ENCODE data around the gene CEBPB. TPM values are rescaled to one million over a fixed set of nuclear protein-coding genes. Genes with fewer than 3 reads are reported as not detected.
"Not testable (repeated sequence)": the region's sequence is repeated elsewhere in the genome, so short reads cannot be mapped to it uniquely, and the experiment has no call there.

CEBPB gene
- total RNA-seq, 2 experiments from 2014 or later: 28.8 to 32.0 TPM

DNA sequence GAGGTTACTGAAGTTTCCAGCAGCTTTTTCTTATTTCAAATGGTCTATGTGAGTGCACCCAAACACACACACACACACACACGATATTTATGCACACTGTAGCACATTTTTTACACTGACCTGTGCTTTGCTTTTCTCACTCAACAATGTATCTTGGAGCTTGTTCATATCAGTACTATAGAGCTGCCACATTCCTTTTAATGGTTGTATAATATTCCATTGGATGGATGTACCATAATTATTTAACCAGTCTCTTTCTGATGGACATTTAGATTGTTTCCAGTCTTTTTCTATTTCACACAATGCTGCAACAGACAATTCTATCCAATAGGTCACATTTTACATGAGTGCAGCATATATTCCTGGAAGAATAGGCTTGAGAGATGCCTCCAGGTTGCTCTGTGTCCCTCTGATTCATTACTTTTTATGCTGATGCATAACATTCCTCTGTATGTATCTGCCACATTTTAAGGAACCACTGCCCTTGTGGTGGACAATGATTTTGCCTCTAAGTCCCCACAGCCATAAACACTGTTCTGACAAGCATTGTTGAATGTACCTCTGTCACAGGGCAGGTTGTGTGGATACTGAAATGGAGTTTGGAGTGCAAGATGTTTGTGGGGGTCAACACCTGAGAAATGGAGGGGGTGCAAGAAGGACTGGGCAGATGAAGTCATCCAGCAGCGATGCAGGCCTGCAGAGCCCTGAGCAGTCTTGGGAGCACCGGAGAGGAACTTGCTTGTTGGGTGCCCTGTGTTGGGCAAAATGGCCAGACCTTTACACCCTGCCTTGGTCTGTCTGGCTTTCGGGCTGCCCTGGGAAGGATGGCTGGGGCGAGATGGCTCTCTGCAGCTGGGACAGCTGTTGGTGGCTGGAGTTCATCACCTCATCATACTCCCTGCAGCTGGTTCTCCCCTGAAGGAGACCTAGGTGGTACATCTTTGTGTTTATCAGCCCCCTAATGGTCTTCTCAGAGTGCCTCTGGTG, 13.6 kb downstream of the CEBPB start:
- ChIA-PET POLR2A (interaction anchor here (1.8 kb wide), 1 partner anchor 13 kb away, joined by 5 read pairs; the partner anchor contains the start of gene CEBPB), CTCF (no interaction called here)
- no peak overlapping the region for H3K27ac Mint-ChIP-seq
- H3K4me3 Mint-ChIP-seq: no peak overlapping the region
- H3K27me3 Mint-ChIP-seq (ENCODE audit: low read depth): peaks cover 21% of the 10 kb centered on the region
- H3K36me3 Mint-ChIP-seq (ENCODE audit: low read depth): peaks cover 5% of the 10 kb centered on the region
- H3K4me1 Mint-ChIP-seq (ENCODE audit: low read depth): peaks cover 2% of the 10 kb centered on the region
- DNase-seq: no peak
- no peak for ATAC-seq
- H3K9me3 Mint-ChIP-seq (ENCODE audit: insufficient read depth): no peaks in the 10 kb centered on the region

DNA sequence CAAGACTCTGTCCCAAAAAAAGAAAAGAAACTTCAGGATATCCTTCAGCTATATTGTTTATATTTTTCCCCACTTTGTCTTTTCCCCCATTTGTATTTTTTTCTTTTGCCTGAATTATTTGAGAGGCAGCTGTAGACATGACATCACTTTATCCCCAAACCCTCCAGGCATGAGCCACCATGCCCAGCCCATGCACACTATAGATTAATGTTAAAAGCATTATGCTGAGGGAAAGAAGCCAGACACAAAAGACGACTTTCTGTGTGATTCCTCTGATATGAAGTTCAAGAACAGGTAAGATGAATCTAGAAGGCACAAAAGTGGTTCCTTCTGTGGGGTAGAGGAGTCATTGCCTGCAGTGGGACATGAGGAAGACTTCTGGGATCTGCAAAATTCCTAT, 16.4 kb downstream of the CEBPB start:
- ATAC-seq: no peak
- Mint-ChIP-seq H3K4me3 (no peak overlapping the region), H3K27ac (no peak overlapping the region), H3K27me3 (ENCODE audit: low read depth) (peaks cover 21% of the 10 kb centered on the region), H3K4me1 (ENCODE audit: low read depth) (peaks cover 18% of the 10 kb centered on the region), H3K9me3 (ENCODE audit: insufficient read depth) (no peaks in the 10 kb centered on the region), H3K36me3 (ENCODE audit: low read depth) (peaks cover 5% of the 10 kb centered on the region)
- no peak for DNase-seq
- ChIA-PET CTCF (interaction anchor here (1.6 kb wide), 1 partner anchor 8 kb away, joined by 3 read pairs; no protein-coding TSS in a partner anchor), POLR2A (no interaction called here)

DNA sequence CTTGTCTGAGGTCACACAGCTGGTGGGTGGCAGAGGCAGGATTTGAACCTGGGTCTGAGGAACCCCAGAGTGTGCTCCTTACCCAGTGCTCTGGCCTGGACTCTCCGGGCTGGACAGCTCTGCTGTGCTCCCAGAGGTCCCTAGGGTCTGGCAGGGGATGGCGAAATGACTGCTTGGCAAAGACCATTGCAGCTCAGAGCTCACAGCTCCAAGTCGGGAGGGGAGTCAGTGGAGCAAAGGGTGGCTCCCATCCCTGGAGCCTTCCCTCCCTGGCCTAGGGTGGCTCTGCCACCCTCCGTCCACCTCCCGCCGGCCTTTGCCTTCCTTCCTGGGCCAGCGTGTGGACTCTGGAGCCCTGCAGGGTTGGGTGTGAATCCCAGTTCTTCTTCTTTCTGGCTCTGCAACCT, 17.5 kb downstream of the CEBPB start:
- H3K36me3 Mint-ChIP-seq (ENCODE audit: low read depth): peaks cover 5% of the 10 kb centered on the region
- no peak overlapping the region for H3K4me3 Mint-ChIP-seq
- ChIA-PET POLR2A (interaction anchor here (1.0 kb wide), 1 partner anchor 17 kb away, joined by 3 read pairs; no protein-coding TSS in a partner anchor), CTCF (interaction anchor here (1.2 to 1.6 kb wide), 3 partner anchors 9 to 256 kb away, joined by 3 read pairs; no protein-coding TSS in a partner anchor)
- H3K9me3 Mint-ChIP-seq (ENCODE audit: insufficient read depth): no peaks in the 10 kb centered on the region
- DNase-seq (no peak), ATAC-seq (no peak)
- no peak overlapping the region for H3K27ac Mint-ChIP-seq
- H3K4me1 Mint-ChIP-seq (ENCODE audit: low read depth): peaks cover 23% of the 10 kb centered on the region
- H3K27me3 Mint-ChIP-seq (ENCODE audit: low read depth): peaks cover 25% of the 10 kb centered on the region

DNA sequence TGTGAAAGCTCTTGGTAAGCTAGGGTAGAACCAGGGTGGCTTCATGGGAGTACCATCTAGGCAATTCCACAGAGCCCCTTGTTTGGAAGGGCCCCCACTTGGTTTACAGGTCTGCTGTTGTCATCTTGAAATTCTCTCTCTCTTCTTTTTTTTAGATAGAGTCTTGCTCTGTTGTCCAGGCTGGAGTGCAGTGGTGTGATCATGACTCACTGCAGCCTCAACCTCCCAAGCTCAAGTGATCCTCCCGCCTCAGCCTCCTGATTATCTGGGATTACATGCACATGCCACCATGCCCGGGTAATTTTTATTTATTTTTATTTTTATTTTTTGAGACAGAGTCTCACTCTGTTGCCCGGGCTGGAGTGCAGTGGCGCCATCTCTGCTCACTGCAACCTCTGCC, 18.2 kb downstream of the CEBPB start:
- H3K27ac Mint-ChIP-seq; DNase-seq; ATAC-seq; H3K36me3 Mint-ChIP-seq (ENCODE audit: low read depth); POLR2A ChIA-PET; H3K9me3 Mint-ChIP-seq (ENCODE audit: insufficient read depth); H3K4me3 Mint-ChIP-seq: not testable (repeated sequence)
- H3K4me1 Mint-ChIP-seq (ENCODE audit: low read depth): peaks cover 29% of the 10 kb centered on the region
- CTCF ChIA-PET: interaction anchor here (1.0 to 1.2 kb wide), 2 partner anchors 17 to 20 kb away, joined by 3 read pairs; no protein-coding TSS in a partner anchor
- H3K27me3 Mint-ChIP-seq (ENCODE audit: low read depth): peaks cover 25% of the 10 kb centered on the region

DNA sequence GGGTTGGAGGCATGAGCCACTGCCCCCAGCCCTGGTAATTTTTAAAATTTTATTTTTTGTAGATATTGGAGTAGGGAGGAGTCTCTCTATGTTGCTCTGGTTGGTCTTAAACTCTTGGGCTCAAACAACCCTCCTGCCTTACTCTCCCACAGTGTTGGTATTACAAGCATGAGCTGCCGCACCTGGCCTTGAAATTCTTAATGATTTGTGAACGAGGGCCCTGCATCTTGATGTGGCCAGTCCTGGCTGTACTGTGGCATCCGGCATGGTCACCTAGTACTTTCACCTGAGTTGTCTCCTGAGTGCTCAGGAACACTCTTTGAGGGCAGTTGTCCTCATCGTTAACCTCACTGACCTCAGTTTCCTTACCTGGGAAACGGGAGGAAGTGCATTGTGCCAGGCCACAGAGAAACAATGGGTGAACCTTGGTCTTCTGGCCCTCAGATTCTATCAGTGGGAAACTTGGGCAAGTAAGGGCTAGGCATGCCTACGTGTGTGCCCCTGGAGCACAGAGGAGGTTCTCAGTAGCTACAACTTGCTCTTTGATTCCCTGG, 19.5 kb downstream of the CEBPB start:
- Mint-ChIP-seq H3K36me3 (ENCODE audit: low read depth) (no peaks in the 10 kb centered on the region), H3K27me3 (ENCODE audit: low read depth) (peaks cover 26% of the 10 kb centered on the region), H3K9me3 (ENCODE audit: insufficient read depth) (no peaks in the 10 kb centered on the region), H3K27ac (no peak overlapping the region), H3K4me1 (ENCODE audit: low read depth) (peaks cover 34% of the 10 kb centered on the region), H3K4me3 (no peak overlapping the region)
- DNase-seq (no peak), ATAC-seq (no peak)
- CTCF ChIA-PET: interaction anchor here (1.5 kb wide), 1 partner anchor 10 kb away, joined by 5 read pairs; no protein-coding TSS in a partner anchor
- POLR2A ChIA-PET: interaction anchor here (1.2 kb wide), 1 partner anchor 18 kb away, joined by 3 read pairs; no protein-coding TSS in a partner anchor

DNA sequence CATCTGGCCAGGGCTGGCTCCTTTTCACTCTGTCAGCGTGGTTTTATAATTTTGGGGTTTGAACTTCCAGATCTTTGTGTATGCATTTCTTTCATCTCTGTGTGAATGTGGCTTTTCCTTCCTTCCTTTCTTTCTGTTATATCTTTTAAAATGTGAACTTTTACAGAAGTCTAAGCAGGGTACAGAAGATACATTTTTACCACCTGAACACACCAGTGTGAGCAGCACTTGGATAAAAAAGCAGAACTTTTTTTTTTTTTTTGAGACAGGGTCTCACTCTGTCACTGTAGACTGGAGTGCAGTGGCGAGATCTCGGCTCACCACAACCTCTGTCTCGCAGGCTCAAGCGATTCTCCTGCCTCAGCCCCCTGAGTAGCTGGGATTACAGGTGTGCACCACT, 20.5 kb downstream of the CEBPB start:
- ChIA-PET POLR2A (no interaction called here), CTCF (interaction anchor here (1.0 to 1.5 kb wide), 2 partner anchors 11 to 31 kb away, joined by 3 to 5 read pairs; no protein-coding TSS in a partner anchor)
- no peak for DNase-seq
- Mint-ChIP-seq H3K27me3 (ENCODE audit: low read depth) (peaks cover 26% of the 10 kb centered on the region), H3K36me3 (ENCODE audit: low read depth) (no peaks in the 10 kb centered on the region), H3K4me1 (ENCODE audit: low read depth) (peaks cover 34% of the 10 kb centered on the region), H3K4me3 (no peak overlapping the region), H3K9me3 (ENCODE audit: insufficient read depth) (no peaks in the 10 kb centered on the region), H3K27ac (no peak overlapping the region)
- no peak for ATAC-seq

DNA sequence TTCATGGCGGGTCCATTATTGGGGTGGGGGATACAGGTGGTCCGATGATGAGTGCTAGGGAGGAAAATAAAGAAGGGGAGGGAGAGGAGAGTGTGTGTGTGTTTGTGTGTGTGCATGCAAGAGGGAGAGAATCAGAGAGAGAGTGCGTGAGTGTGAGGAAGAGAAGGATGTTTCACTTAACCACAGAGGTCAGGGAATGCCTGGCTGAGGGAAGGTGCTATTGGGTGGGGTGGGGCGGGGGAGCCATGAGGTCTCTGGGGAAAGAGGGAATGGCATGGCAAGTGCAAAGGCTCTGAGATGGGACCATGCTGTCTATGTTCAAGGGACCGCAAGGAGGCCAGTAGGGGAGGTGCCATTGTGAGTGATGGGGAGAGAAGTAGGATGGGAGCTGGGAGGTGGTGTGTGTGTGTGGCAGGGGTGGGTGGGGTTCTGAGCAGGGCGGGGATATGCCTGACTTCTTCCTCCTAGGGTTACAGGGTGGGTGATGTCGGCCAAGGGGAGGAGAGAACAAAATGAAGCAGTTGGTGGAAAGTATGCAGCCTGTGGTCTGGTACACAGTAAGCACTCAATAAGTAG, 23.0 kb downstream of the CEBPB start:
- ATAC-seq: no peak
- Mint-ChIP-seq H3K27ac (no peak overlapping the region), H3K9me3 (ENCODE audit: insufficient read depth) (no peaks in the 10 kb centered on the region), H3K27me3 (ENCODE audit: low read depth) (peaks cover 18% of the 10 kb centered on the region), H3K4me1 (ENCODE audit: low read depth) (peaks cover 34% of the 10 kb centered on the region), H3K36me3 (ENCODE audit: low read depth) (no peaks in the 10 kb centered on the region), H3K4me3 (no peak overlapping the region)
- ChIA-PET POLR2A (no interaction called here), CTCF (no interaction called here)
- DNase-seq: no peak

DNA sequence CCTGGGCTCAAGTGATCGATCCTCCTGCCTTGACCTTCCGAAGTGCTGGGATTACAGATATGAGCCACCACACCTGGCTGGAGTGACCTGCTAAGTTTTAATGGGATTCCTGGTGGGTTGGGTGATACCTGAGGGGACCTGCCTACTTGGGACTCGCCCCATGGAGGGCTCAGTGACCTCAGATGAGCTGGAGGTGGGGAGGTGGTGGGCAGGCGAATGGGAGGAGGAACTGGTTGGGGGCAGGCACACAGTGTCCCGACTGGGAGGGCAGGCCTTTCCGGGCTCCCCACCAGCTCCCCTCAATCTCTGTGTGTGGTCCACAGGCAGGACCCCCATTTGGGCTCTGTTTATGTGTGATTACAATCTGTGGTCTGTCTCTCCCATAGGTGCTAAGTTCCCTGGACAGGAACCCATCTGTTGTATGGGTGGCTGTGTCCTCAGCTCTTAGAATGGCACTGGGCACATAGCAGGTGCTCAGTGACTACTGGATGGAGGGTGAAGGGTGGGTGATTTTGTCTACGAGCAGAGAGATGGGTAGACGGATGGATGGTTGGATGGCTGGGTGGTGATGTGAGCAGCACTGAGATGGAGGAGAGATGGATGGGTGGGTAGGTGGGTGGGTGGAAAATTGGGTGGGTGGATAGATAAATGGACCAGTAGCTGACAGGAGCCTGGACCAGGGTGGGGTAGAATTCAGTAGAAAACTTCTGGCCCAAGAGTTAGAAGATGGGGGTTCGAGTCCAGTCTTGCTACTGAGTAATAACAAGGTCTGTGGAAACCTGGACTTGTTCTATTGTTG, 23.8 kb downstream of the CEBPB start:
- POLR2A ChIA-PET: no interaction called here
- H3K4me3 Mint-ChIP-seq: no peak overlapping the region
- H3K4me1 Mint-ChIP-seq (ENCODE audit: low read depth): peaks cover 34% of the 10 kb centered on the region
- no peaks in the 10 kb centered on the region for H3K9me3 Mint-ChIP-seq (ENCODE audit: insufficient read depth)
- H3K27ac Mint-ChIP-seq: no peak overlapping the region
- no peak for DNase-seq
- H3K27me3 Mint-ChIP-seq (ENCODE audit: low read depth): peaks cover 18% of the 10 kb centered on the region
- no peak for ATAC-seq
- no peaks in the 10 kb centered on the region for H3K36me3 Mint-ChIP-seq (ENCODE audit: low read depth)
- CTCF ChIA-PET: interaction anchor here (0.5 kb wide), 1 partner anchor 241 kb away, joined by 3 read pairs; no protein-coding TSS in a partner anchor

DNA sequence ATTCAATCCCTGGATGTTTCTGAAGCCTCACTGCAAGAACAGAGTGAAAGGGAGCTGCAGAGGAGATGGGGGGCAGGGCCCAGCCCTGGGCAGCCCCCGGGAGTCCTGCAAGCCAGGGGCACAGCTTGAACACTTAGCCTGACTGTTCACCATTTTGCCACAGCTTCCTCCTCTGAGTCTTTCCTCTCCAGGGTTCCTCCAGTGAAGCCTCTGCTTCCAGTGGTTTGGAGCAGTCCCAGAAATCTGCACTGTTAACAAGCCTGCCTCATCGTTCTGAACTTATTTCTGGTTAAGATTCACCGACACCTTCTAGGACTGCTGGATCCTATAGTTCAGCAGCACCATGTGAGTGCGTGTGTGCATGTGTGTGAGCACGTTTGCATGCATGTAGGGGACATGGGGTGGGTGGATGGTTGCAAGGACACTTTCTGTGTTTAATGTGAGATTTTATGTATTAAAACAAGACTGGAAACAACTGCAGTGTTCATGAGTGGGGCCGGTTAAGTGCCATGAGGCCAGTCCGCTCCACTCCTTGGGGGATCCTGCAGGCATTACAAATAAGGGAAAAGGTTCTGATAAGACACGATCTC, 24.6 kb downstream of the CEBPB start:
- no peak for DNase-seq
- ChIA-PET POLR2A (no interaction called here), CTCF (interaction anchor here (0.5 kb wide), 1 partner anchor 240 kb away, joined by 3 read pairs; no protein-coding TSS in a partner anchor)
- Mint-ChIP-seq H3K36me3 (ENCODE audit: low read depth) (no peaks in the 10 kb centered on the region), H3K27ac (no peak overlapping the region), H3K4me3 (no peak overlapping the region), H3K9me3 (ENCODE audit: insufficient read depth) (no peaks in the 10 kb centered on the region), H3K4me1 (ENCODE audit: low read depth) (peaks cover 31% of the 10 kb centered on the region), H3K27me3 (ENCODE audit: low read depth) (peaks cover 18% of the 10 kb centered on the region)
- ATAC-seq: no peak

DNA sequence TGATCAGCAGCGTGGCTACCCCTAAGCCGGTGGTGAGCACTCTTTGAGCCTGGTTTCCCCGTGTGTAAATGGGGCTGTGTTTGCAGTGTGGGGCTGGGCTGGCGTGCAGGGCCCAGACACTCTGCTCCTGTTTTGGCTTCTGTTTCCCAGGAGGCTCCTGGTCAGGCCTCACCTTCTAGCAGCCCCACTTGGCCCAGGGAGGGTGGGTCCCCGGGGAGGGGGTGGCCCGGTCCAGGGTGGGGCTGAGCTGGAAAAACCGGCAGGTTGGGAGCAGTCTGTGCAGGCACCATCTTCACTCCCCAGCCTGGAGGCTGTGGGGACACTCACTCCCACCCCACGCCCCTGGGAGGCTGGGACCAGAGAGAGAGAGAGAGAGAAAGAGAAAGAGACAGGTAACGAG, 25.3 kb downstream of the CEBPB start:
- Mint-ChIP-seq H3K27ac (peak overlapping the region; percentile 37), H3K27me3 (ENCODE audit: low read depth) (peaks cover 18% of the 10 kb centered on the region), H3K4me1 (ENCODE audit: low read depth) (peaks cover 27% of the 10 kb centered on the region), H3K9me3 (ENCODE audit: insufficient read depth) (no peaks in the 10 kb centered on the region), H3K36me3 (ENCODE audit: low read depth) (no peaks in the 10 kb centered on the region), H3K4me3 (no peak overlapping the region)
- no peak for DNase-seq
- ChIA-PET CTCF (no interaction called here), POLR2A (no interaction called here)
- ATAC-seq: no peak

Measured in activated CD8-positive, alpha-beta T cell treated with anti-CD3 and anti-CD28 coated beads, Interleukin-2, amount 10 ng/mL, durations not matched to agents 7 days and 5 days (primary cell).